ENCODE measurements around the gene KCNK3.

DNA sequence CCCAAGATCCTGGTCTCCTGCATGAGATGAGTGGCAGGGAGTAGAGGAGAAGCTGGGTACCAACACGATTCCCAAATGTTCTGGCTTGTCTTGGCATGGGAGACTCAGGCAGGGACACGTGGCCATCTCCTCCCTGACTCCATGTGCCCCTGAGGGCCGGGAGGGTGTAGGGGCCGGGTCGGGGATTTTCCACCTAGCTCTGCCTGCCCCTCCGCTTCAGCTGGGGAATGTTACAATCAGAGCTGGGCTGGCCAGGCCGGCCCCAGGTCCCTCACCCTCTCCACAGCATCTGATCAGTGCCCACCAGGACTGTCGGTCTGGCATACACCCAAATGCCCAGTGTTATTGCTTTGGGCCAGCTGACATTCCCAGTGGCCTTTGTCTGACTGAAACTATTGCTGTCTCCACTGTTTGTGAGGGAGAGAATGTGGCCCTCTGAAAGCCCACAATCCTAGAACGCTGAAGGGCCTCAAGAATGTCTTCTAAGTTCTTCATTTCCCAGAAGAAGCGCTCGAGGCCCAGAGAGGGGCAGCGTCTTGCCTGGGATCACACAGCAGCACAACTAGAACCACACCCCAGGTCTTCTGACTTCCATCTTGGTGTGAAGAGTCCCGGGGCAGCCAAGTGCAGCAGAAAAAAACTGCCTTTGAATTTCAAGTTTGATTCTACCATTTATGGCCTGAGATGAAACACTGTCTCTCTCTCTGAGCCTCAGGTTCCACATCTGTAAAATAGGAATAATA lies 23.2 kb downstream of the KCNK3 start:
- TF ChIP-seq, protein P1, sequence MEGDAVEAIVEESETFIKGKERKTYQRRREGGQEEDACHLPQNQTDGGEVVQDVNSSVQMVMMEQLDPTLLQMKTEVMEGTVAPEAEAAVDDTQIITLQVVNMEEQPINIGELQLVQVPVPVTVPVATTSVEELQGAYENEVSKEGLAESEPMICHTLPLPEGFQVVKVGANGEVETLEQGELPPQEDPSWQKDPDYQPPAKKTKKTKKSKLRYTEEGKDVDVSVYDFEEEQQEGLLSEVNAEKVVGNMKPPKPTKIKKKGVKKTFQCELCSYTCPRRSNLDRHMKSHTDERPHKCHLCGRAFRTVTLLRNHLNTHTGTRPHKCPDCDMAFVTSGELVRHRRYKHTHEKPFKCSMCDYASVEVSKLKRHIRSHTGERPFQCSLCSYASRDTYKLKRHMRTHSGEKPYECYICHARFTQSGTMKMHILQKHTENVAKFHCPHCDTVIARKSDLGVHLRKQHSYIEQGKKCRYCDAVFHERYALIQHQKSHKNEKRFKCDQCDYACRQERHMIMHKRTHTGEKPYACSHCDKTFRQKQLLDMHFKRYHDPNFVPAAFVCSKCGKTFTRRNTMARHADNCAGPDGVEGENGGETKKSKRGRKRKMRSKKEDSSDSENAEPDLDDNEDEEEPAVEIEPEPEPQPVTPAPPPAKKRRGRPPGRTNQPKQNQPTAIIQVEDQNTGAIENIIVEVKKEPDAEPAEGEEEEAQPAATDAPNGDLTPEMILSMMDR (IDR thresholded peaks at IDR 0.05) = no peak
- TF ChIP-seq EP300 (IDR thresholded peaks at IDR 0.05; ENCODE audit: low read depth) = no peak
